Effector CD8-positive, alpha-beta T cell (primary cell): ENCODE data around the gene TRPV4.
A peak's percentile ranks its signal among the peaks of the same experiment; 100 is the strongest.
"Not testable (repeated sequence)": the region's sequence is repeated elsewhere in the genome, so short reads cannot be mapped to it uniquely, and the experiment has no call there.

Source experiments
- DNase-seq: peaks from one replicate; lab custom pipeline; 2025; lab: John Stamatoyannopoulos, UW

Gene TRPV4

DNA sequence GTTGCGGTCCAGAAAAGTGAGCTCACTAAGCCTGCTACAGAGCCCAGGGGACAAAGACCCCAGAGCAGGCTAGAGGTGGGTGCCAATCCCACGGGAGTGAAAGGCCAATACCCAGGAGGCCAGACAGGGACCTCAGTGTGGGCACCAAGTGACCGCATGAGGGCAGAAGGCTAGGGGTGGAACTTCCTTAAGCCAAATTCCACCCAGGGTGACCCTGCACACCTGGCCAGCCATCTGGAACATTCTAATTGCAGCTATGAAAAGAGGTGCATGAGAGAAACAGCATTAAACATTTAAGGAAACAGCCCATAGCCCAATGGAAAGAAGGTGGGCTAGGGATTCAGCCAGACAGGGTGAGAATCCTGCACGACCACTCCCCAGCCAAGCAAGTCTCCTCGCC is 27.8 kb upstream of the TRPV4 start:
- no peak for DNase-seq

GRCh38 chr12:109858764-109859163 is 25.6 kb upstream of the TRPV4 start:
- DNase-seq, result no peak

DNA sequence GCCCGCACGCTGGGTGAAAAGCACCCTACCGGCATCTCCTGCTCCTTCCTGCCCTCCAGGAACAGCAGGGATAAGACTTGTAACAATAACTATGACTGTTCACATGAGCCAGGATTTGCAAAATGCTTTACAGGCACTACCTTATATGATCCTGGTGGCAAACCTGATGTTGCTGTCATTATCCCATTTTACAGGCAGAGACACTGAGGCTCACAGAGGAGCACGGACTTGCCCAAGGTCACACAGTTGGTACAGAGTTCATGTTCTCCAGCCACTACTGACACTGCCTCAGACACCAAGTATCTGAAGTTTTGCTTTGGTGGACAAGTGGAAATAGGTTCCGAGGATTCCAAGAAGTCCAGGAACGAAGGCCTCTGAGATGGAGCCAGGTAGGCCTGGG is 24.5 kb upstream of the TRPV4 start:
- DNase-seq, result no peak

GRCh38 chr12:109855377-109855776 is 22.2 kb upstream of the TRPV4 start:
- no peak for DNase-seq

DNA sequence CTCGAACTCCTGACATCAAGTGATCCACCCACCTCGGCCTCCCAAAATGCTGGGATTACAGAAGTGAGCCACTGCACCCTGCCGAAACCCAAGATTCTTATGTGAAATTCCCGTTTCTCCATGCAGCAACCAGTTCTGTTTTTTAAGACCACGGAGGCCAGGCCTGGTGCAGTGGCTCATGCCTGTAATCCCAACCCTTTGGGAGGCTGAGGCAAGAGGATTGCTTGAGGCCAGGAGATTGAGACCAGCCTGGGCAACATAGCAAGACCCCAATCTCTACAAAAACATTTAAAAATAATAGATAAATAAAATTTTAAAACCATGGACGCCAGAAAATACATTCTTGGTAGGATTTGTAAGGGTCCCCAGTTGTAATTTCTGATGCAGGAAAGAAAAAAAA is 17.3 kb upstream of the TRPV4 start:
- DNase-seq, result not testable (repeated sequence)

- DNase-seq, result no peak
Observed at GRCh38 chr12:109847142-109847735, 14.0 kb upstream of the TRPV4 start.

- no peak for DNase-seq
Observed at GRCh38 chr12:109845824-109846205, 12.6 kb upstream of the TRPV4 start.

DNA sequence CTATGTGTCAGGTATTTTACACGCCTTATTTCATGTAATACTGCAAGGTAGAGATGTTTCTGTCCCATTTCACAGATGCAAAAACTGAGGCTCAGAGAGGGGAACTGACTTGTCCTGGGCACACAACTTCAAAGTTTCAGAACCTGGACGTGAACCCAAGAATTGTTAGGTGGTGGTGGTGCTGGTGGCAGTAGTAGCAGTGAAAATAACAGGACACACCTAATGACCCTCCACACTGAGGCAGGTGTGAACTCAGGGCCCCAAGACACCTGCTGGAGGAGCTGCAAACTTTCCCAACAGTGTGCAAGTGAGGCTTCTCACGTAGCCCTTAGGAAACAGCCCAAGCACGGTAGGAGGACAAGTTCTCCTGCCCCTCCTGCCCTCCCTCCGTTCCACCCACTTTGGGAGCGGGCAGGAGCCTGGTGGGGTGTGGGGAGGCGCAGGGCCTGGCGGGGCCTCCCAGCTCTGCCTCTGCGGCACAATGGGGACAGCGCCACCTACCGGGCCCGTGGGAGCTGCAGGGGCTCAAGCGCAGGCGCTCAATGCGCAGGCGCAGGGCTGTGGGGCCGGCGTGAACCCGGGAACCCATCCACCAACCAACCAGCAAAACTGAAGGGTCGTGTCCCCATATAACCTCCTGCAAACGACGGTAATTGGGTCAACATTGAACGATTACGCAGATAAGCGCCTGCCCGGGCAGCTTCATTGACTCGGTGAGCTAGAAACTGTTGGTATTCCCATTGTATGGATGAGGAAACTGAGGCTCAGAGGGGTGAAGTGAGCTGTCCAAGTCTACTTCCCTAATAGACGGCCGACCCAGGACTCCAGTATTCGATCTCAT is 12.0 kb upstream of the TRPV4 start:
- DNase-seq, result peak; percentile 85

DNA sequence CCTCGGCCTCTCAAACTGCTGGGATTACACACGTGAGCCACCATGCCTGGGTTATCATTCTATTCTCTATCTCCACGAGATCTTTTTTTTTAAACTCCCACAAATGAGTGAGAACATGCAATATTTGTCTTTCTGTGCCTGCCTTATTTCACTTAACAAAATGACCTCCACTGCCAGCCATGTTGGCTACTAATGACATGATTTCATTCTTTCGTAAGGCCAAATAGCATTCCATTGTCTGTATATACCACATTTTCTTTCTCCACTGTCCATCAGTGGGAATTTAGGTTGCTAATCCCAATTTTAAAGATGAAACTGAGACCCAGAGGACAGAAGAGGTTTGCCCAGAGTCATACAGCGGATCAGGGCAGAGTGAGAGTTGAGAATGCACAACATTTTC is 10.9 kb upstream of the TRPV4 start:
- no peak for DNase-seq

GRCh38 chr12:109842021-109842420 is 8.8 kb upstream of the TRPV4 start:
- no peak for DNase-seq

DNA sequence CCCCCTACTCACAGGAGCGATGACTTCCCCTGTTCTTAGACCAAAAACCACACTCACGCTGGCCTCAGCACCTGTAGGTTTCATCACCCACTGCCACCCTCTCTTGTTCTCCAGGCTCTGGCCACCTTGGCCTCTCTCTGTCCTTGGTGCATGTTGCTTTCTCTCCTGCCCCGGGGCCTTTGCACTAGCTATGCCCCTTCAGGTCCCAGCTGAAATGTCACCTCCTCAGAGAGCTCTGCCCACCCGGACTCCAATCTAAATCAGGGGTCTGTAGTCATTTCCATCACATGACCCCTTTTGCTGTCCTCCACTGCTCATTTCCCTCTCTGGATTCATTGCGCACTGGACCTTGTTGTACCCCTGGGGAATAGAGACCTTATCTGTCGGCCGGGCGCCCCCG is 8.2 kb upstream of the TRPV4 start:
- no peak for DNase-seq

- no peak for DNase-seq
Observed at GRCh38 chr12:109840305-109841074, 7.3 kb upstream of the TRPV4 start.

DNA sequence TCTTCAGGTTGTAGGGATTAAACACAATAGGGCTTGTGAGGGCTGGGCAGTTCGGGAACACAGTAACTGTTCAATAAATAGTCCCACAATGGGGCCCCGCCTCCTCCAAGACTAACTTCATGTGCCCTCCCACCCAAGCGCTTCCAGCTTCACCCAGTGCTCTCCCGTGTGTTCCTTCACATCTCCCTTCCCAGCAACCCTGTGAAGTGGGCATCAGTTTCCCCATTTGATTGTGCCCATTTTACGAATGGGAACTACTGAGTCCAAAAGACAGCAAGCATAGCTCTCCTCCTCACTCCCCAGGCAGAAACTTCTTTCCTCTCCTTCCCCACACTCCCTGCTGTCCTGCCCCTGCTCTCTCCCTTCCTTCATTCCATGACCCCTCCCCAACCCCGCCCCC is 6.2 kb upstream of the TRPV4 start:
- DNase-seq, result no peak

GRCh38 chr12:109836916-109837315 is 3.7 kb upstream of the TRPV4 start:
- DNase-seq, result no peak

DNA sequence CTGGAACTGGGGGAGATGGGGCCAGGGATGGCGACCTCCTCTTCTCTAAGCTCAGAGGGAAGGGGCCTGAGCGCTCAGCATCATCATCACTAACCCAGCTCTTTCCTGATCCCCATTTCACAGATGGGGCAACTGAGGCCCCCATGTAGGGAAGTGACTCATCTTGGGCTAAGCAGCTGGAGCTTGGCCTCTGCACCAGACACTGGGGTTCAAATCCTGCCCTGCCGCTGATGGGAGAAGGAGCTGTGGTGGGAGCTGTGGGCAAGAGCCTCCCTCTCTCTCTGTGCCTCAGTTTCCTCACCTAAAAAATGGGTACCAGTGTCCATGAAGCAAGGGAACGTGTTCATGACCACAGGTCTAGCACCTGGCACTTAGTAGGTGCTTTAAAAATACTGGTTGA is 2.6 kb upstream of the TRPV4 start:
- no peak for DNase-seq

DNA sequence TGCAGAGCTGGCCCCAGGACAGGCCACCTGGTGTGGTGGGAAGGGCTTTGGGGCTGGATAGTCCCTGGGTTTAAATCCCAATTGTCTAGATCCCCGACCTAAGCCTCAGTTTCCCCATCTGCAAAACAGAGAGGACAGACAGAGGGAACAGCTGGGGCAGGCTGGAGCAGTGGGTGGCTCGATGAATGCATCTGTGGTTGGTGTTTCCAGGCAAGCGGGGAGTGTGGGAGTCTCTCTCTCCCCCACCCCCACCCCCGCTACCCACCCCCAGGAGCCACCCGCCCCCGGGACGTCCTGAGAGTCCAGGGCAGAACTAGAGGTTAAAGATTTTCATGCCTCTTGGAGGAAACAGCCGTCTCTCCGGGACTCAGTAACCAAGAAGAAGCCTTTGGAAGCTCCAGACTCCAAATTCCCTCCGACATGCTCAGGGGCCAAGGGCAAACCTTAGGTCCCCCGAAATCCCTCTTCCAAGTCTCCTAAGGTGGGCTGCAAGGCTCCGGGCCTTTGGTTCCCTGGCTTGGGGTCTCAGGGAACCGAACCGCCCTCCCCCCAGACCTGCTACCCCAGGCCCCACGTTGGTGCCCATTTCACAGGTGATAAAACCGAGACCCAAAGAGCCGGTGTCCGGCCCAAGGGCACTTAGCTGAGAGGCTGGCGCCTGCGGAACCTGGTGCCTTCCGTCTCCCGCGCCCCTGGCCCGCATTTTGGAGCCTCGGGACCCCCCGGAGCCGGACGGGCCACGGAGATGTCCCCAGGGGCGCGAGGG is 474 bp downstream of the TRPV4 start:
- no peak for DNase-seq

DNA sequence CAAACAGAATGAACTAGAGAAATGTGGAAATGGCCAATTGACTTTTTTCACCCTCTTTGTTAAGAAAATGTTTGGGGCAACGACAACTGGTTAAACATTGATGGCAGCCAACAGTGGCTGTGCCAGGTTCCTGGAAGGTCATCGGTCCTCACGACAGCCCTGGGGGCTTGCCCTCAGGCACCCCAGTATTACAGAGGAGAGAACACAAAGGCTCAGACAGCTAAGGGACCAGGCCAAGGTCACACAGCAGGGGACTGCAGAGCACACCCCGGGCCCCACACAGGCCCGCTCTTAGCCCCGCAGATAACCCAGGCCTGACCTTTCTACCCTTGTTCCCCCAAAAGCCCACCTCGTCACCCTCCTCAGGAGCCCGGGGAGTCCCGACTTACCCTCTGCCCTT is 1.3 kb downstream of the TRPV4 start:
- no peak for DNase-seq

- DNase-seq, result no peak
Observed at GRCh38 chr12:109831365-109831764, 1.8 kb downstream of the TRPV4 start.

- no peak for DNase-seq
Observed at GRCh38 chr12:109830718-109831117, 2.5 kb downstream of the TRPV4 start.

DNA sequence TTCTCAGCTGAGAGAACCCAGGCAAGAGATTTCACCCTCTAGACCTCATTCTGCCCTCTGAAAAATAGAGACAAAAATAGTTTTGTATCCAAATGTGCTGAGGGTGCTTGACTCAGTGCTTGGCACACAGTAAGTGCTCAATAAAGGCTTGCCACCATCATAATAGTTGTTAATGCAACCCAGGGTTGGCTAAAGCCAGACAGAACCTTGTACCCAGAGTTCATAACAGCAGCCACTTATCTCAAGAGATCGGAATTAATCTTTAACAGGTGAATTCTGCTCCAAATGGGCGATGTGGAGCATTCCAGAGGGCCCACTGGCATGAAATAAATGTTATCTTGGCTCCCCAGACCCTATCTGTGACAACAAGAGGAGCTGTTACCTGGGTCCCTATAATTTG is 2.9 kb downstream of the TRPV4 start:
- DNase-seq, result no peak

- no peak for DNase-seq
Observed at GRCh38 chr12:109829667-109830066, 3.5 kb downstream of the TRPV4 start.
